HK-2 (cell line): ENCODE measurements around the gene TIFAB.

Source experiments
- DNase-seq: peaks from one replicate; pipeline ENCODE4 v3.0.0-alpha.2; 2018; ENCODE audit not compliant: unreplicated experiment

TIFAB gene

DNA sequence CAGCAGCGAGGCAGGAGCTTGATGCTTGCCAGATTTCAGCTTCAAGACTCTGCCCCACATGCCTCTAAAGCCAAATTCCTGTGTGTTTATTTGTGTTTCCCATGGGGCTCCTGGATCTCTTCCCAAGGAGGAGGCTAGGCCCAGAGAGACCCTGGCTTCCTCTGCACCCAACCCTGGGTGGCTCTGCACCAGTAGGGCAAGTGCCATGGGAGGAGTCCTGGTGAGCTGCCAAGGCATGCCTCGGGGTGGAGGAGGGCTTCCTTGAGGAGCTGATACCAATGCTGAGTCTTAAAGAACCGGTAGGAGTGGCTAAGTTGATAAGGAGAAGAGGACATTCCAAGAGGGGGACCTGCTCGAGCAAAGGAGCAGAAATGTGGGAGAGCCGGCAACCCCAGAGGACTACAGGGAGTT, 6.8 kb upstream of the TIFAB start:
- no peak for DNase-seq

GRCh38 chr5:135458356-135458755, 6.2 kb upstream of the TIFAB start:
- DNase-seq: no peak

DNA sequence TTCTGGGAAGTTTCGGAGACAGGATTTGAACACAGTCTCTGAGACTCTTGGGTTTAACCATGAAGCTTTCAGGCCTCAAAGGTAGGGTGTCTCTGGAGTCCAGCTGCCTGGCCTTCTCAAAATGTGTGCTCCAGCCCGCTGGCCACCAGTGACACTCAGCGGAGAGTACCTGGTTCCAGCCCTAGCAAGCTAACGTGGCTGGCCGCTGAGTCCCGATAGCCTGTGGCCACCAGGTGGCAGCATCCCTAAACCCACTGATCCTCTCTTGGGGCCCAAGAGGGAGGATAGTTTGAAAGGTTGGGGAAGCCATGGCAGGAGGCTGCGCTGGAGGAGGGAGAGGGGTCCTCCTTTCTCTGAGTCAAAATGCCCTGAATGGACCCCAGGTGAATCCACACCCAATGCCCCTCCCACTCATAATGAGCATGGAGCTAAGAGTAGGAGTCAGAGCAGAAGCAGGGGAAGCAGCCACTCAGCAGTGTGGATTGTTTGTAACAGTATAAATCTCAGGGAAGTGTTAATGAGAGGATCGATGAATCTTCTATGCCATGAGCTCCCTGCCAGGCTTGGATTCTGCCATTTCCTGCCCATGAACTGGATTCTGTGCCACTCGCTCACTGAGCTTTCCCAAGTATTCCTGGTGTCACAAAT, 5.4 kb upstream of the TIFAB start:
- DNase-seq: peak; percentile 35

GRCh38 chr5:135456238-135457099, 4.3 kb upstream of the TIFAB start:
- DNase-seq: peak; percentile 31

- DNase-seq: no peak
Observed at GRCh38 chr5:135455876-135456237, 3.7 kb upstream of the TIFAB start.

DNA sequence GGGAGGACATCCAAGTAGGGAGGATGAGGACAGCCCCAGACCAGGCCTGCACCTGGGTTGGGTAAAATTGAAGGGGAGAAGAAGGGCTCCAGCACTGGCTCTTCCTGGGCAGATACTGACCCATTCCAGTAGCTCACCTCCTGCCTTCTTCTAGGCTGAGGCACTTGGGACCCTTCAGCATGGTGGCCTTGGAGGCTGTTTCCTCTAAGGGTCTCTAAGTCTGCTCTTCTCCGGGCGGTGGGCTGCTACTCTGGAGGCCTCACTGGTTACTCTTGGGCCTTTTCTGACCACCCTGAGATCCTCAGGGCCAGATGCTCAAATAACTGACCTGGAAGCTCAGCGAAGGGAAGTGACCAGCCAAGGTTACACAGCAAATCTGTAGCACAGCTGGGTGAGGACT, 2.8 kb upstream of the TIFAB start:
- DNase-seq: no peak

- no peak for DNase-seq
Observed at GRCh38 chr5:135453613-135454012, 1.5 kb upstream of the TIFAB start.

- no peak for DNase-seq
Observed at GRCh38 chr5:135451581-135452320, 400 bp downstream of the TIFAB start.

DNA sequence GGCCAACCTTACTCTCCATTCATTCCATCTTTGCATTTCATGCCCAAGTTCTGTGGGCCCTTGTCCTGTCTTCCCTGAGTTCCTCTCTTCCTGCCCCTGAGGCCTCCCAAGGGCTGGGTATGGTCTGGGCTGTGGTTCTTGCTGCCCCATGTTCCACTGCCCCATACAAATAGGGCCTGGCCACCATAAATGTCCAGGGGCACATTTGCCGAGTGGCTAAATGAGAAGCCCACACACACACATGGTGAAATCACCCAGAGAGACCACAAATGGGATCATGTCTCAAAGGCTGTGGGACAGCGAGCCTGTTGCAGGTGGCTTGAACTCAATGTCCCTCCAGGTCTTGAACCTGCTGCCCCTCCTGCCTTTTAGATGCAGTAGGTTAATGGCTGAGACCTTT, 1.2 kb downstream of the TIFAB start:
- DNase-seq: no peak

- no peak for DNase-seq
Observed at GRCh38 chr5:135450336-135450735, 1.8 kb downstream of the TIFAB start.

GRCh38 chr5:135449644-135450043, 2.5 kb downstream of the TIFAB start:
- DNase-seq: no peak

GRCh38 chr5:135448791-135449507, 3.2 kb downstream of the TIFAB start:
- DNase-seq: no peak

DNA sequence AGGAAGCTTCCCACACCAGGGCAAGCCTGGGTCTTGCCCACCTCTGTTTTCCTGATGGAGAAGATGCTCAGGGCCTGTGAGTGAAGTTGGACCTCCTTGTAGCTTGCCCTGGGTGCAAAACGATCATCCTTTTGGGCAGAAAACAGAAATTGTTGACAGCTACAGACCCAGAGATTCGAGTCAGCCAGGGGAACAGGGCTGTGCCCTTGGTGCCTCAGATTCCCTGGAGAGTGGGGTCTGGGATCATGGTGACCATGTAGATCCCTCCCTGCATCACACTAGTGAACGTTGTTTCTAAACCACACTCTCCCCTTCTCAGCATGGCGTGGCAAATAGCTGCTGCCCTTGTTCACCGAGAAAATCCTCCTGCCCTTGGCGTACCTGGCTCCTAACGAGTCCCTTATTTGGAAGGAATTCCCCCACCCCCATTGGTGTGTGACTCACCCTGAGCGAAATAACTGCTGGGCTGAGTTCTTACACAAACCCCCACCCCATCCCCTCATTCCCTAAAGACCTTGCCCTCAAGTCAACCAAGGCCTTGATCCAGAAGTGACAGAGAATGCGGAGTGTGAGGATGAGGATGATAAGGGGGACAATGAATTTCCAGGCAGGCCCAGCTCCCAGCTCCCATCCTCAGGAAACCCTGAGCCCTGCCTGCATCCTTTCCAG, 3.9 kb downstream of the TIFAB start:
- DNase-seq: no peak

DNA sequence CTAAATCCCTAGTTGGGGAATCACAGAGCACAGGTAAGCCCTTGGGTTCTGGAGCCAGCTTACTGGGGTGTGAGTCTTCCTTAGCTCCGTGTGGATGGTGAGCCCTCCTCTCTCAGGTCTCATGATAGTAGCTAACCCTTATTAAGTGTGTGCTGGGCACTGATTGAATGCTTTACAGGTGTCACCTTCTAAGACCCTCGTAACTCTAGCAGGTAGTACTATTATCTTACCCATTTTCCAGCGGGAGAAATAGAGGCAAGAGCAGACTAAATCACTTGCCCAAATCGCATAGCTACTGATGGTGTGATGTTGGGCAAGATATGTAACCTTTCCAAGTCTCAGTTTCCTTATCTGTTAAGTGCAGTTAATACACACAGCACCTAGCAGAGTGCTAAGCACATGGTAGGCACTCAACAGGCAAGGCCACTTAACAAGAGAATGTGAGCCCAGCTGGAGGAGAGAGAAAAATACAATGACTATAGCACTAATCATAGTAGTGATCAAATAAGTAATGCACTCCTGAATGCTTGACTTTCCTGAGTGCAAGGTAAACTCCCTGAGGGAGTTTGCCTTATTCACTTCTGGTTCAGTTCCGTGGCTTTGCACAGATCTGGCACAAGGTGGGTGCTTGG, 4.7 kb downstream of the TIFAB start, which contains the start of gene DCANP1:
Gene DCANP1, minus strand, starts transcription at position 51 of the 632 bp plus-strand sequence. CDS start 240 bp downstream, outside the sequence.
- no peak for DNase-seq

GRCh38 chr5:135446615-135447014, 5.5 kb downstream of the TIFAB start:
- no peak for DNase-seq

DNA sequence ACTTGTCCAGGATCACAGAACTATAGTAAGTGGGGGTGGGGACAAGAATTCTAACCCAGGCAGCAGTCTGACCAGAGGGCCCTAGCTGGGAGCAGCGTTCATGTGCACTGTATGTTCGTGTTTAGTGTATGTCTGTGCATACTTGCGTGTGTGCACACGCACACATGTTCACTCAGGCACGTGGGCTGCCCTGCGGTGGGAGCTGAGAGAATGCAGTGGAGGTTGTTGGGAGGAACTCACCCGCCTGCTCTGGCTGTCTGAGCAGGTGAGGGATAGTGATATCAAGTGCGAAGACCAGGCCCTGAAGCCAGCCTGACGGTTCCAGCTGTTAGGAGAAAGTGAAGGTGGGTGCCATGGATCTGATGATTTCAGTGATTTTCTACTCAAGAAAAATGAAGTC, 5.9 kb downstream of the TIFAB start:
- no peak for DNase-seq

DNA sequence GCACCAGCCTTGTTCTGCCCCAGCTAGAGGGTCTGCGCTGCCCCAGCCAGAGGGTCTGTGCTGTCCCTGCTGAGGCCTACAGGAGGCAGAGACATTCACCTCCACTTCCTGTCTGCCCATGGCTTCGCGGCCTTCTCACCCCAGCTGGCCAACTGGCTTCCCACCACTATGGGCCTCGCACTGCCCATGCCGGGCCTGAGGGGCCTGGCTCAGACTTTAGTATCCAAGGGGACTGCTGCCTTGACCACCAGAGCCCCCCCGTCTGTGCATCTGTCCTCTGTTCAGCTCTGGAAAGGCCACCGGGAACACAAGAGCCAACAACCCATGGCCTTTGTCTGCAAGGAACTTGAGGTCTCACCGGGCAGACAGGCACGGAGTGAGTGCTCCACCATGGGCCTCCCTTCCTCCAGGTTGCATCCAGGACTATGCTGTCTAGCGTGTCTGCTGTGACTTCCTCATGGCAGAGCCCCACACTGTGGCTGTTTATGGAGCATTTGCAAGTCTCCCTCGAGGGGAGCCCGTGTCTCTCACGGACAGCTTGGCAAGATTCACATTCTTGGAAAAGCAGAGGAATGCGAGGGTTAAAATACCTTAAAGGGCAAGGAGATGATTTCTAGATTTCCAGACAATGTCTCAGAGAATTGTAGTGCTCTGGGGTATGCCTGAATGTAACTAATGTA, 6.7 kb downstream of the TIFAB start:
- DNase-seq: no peak

GRCh38 chr5:135444881-135445280, 7.3 kb downstream of the TIFAB start:
- DNase-seq: no peak

- no peak for DNase-seq
Observed at GRCh38 chr5:135444360-135444759, 7.8 kb downstream of the TIFAB start.
